GM23248 (cell line): ENCODE data around the gene ACSS3.

Experiments
- EZH2 ChIP-seq: fragments of 200-600 bp; sonication (generic); IDR thresholded peaks from 2 replicates; pipeline ENCODE4 v1.6.1; 2018; ENCODE audit warnings: antibody characterized with exemption, mild to moderate bottlenecking; ENCODE audit not compliant: insufficient read depth, poor library complexity, severe bottlenecking
- EZH2phosphoT487 ChIP-seq: fragments of 200-600 bp; sonication (generic); IDR thresholded peaks from 2 replicates; pipeline ENCODE4 v1.6.1; 2018; ENCODE audit warnings: antibody characterized with exemption, moderate library complexity, mild to moderate bottlenecking, low read depth; ENCODE audit not compliant: insufficient read depth

DNA sequence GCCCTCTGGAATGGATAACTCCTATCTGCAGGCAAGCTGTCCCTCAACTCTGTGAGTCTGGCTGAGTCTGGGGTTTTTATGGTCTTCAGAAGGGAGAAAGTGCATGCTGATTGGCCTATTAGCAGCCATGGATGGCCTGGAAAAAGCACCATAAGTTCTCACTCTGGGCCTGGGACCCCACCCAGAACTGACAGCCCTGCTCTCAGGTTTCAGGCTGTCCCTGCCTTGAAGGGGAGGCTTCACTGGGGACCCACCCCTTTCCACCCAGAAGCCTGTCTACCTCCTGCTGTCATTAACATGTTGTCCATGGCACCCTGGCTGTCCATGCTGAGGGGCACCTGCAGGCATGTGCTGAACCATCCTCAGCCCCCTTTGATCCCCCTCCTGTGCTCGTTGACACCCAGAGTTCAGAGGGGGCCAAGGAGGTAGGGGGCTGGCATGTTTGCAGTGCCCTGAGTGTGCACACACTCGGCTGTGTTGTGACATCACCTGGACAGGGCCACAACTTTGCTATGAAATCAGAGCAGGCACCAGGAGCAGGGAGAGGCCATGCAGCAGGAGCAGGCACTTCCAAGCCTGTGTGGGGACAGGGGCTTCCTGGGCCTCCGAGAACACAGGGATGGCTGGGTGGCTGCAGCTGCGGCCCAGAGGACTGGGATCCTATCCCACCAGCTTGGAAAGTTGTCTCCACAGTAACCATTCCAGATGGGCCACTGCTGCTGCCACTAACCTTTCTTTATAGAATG, 84.7 kb downstream of the ACSS3 start:
- no peak for TF ChIP-seq EZH2
- no peak for TF ChIP-seq EZH2phosphoT487
